Tibial nerve (tissue), 4 donors: ENCODE measurements around the gene MYO3B.
"Not testable (repeated sequence)": the region's sequence is repeated elsewhere in the genome, so short reads cannot be mapped to it uniquely, and the experiment has no call there.

Source experiments
- EP300 ChIP-seq, 2 donors: sonication (generic); formaldehyde crosslinking; IDR thresholded peaks; one replicate each; pipeline ENCODE4 v1.6.1; 2017; ENCODE audit warnings: antibody characterized with exemption in 2 of 2, mild to moderate bottlenecking in 1 of 2
- POLR2A ChIP-seq, 2 donors: fragments of 450-650 bp; IDR thresholded peaks; one replicate each; pipeline ENCODE4 v1.6.1; 2017; ENCODE audit warnings: antibody characterized with exemption in 2 of 2, mild to moderate bottlenecking in 2 of 2, moderate library complexity in 2 of 2
- TF ChIP-seq, protein P1 (sequence below), 5 experiments: fragments of 200-600 bp in 3 of 5; fragments of 450-650 bp in 2 of 5; sonication (generic) in 3 of 5; IDR thresholded peaks; one replicate each; pipeline ENCODE4 v1.5.1; 2016 to 2019; ENCODE audit warnings: antibody characterized with exemption in 5 of 5, mild to moderate bottlenecking in 3 of 5, moderate library complexity in 2 of 5

DNA sequence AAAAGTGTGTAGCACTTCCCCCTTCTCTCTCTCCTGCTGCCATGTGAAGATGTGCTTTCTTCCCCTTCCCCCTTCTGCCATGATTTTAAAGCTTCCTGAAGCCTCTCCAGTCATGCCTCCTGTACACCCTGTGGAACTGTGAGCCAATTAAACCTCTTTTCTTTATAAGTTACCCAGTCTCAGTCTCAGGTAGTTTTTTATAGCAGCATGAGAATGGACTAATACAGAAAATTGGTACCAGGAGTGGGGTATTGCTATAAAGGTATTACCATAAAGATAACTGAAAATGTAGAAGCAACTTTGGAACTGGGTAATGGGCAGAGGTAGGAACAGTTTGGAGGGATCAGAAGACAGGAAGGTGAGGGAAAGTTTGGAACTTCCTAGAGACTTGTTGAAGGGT is 374.0 kb downstream of the MYO3B start:
- TF ChIP-seq, protein P1, sequence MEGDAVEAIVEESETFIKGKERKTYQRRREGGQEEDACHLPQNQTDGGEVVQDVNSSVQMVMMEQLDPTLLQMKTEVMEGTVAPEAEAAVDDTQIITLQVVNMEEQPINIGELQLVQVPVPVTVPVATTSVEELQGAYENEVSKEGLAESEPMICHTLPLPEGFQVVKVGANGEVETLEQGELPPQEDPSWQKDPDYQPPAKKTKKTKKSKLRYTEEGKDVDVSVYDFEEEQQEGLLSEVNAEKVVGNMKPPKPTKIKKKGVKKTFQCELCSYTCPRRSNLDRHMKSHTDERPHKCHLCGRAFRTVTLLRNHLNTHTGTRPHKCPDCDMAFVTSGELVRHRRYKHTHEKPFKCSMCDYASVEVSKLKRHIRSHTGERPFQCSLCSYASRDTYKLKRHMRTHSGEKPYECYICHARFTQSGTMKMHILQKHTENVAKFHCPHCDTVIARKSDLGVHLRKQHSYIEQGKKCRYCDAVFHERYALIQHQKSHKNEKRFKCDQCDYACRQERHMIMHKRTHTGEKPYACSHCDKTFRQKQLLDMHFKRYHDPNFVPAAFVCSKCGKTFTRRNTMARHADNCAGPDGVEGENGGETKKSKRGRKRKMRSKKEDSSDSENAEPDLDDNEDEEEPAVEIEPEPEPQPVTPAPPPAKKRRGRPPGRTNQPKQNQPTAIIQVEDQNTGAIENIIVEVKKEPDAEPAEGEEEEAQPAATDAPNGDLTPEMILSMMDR (IDR thresholded peaks at IDR 0.05), result not testable (repeated sequence)
- TF ChIP-seq POLR2A, EP300 (IDR thresholded peaks at IDR 0.05): not testable (repeated sequence)
